ENCODE measurements around the gene RIPOR3.

The RIPOR3 gene

DNA sequence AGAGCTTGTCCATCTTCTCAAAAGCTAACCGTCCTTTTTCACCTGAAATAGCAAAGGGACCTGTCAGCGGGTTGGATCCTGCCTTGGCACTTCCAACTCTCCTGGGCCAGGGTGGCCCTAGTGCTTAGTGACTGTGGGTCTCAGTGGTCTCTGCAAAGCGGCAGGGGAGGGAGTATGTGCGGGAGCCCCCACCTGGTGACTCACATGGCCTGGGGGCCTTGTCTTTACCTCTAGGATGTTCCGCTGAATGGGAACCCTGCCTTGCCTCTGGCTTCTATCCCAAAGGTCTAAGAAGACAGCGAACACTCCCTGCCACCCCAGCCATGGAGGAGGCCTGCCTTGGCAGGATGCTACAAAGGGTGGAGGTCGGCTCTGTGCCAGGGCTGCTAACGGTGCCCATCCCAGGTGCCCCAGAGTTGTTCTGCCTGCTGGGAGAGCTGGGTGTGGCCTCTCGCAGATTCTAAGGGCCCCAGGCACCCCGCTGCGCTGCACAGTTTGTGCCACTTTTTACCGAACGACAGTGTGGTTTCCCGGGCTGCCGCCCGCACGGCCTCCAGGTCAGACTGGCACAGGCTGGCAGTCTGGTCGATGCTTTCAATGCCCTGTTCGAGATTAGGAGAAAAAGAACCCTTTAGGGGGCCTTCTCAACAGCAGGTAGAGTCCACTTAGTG, 103.9 kb downstream of the RIPOR3 start:
- Histone ChIP-seq H3K4me2 (ENCODE audit: low read length, poor library complexity, severe bottlenecking) (no peak overlapping the region), H2AK5ac (ENCODE audit: low read length, severe bottlenecking) (no peak overlapping the region), H2BK120ac (ENCODE audit: low read depth, low read length) (no peak overlapping the region), H3K9me3 (ENCODE audit: control insufficient read depth, low read length) (no peaks in the 10 kb centered on the region), H3K23ac (ENCODE audit: low read length in 2 of 2) (no peak overlapping the region), H3K14ac (ENCODE audit: low read length in 2 of 2) (no peak overlapping the region), H3K27me3 (ENCODE audit: control insufficient read depth in 1 of 2, insufficient read depth in 1 of 2, low read length in 2 of 2) (no peaks in the 10 kb centered on the region), H4K91ac (ENCODE audit: low read length) (no peak overlapping the region), H3K27ac (ENCODE audit: low read length, poor library complexity, severe bottlenecking) (no peak overlapping the region), H3K4me1 (ENCODE audit: control insufficient read depth, insufficient read depth, low read depth, low read length) (peaks cover 9% of the 10 kb centered on the region), H3K4ac (ENCODE audit: low read depth in 1 of 2, low read length in 2 of 2) (no peak overlapping the region), H2AFZ (ENCODE audit: low read depth, low read length) (no peak overlapping the region), H2BK15ac (ENCODE audit: low read depth, poor library complexity, severe bottlenecking) (no peak overlapping the region), H3K18ac (ENCODE audit: low read depth in 1 of 2, low read length in 2 of 2) (no peak overlapping the region), H2BK12ac (ENCODE audit: low read length in 2 of 2) (no peak overlapping the region), H3K79me1 (replicated peaks; ENCODE audit: low read length, poor library complexity, severe bottlenecking) (peaks cover 39% of the 10 kb centered on the region), H4K8ac (ENCODE audit: low read length) (no peak overlapping the region), H3K9ac (ENCODE audit: low read length) (no peak overlapping the region), H3K36me3 (ENCODE audit: control insufficient read depth in 1 of 2, insufficient read depth in 2 of 2, low read depth in 1 of 2, low read length in 2 of 2) (peaks cover 74 to 93% of the 10 kb centered on the region in 2 experiments), H2BK5ac (ENCODE audit: low read depth, low read length, poor library complexity, severe bottlenecking) (no peak overlapping the region), H3K4me3 (ENCODE audit: insufficient read depth in 1 of 2, low read depth in 1 of 2, low read length in 2 of 2) (no peak overlapping the region)
- no peak for DNase-seq
- 95% methylated on average over 19 of the region's 19 CpGs for WGBS

DNA sequence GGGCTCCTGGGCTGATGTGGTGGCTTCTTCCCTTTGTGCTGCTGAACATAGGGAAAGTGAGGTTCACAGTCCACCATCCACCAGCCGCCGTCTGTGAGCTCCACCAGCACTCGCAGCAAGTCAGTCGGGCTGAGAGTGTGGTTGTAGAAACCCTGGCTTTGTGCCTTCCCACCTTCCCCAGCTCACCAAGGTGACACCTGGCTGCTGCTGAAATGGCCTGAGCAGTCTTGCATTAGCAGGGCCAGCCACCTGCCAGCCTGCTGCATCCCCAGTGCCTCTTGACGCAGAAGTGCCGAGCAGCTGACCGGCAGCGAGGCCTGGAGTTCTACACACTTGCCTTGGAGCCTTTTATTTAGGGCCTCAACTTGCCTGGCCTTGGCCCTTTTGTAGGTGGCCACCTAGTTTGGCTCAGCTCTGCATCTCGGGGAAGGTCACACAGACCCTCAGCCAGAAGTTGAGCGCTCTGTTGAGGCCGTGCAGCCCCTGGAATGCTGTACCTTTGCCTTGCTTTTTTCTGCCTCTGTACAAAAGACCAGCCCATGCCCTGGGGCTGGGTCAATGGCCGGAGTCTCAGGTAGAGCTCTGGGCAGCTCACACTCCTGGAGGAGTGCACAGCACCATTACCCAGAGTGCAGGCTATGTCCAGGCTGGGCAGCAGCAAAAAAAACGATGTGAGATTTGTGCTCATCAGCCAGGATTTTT, 104.7 kb downstream of the RIPOR3 start:
- H3K23ac ChIP-seq (ENCODE audit: low read length in 2 of 2): no peak overlapping the region
- no peak overlapping the region for H2AK5ac ChIP-seq (ENCODE audit: low read length, severe bottlenecking)
- H2BK120ac ChIP-seq (ENCODE audit: low read depth, low read length): no peak overlapping the region
- H4K91ac ChIP-seq (ENCODE audit: low read length): no peak overlapping the region
- H3K36me3 ChIP-seq (ENCODE audit: control insufficient read depth in 1 of 2, insufficient read depth in 2 of 2, low read depth in 1 of 2, low read length in 2 of 2): peaks cover 73 to 93% of the 10 kb centered on the region in 2 experiments
- no peak overlapping the region for H3K27ac ChIP-seq (ENCODE audit: low read length, poor library complexity, severe bottlenecking)
- H3K9ac ChIP-seq (ENCODE audit: low read length): no peak overlapping the region
- H2BK15ac ChIP-seq (ENCODE audit: low read depth, poor library complexity, severe bottlenecking): no peak overlapping the region
- no peaks in the 10 kb centered on the region for H3K27me3 ChIP-seq (ENCODE audit: control insufficient read depth in 1 of 2, insufficient read depth in 1 of 2, low read length in 2 of 2)
- WGBS: 98% methylated on average over 13 of the region's 13 CpGs
- no peak overlapping the region for H3K18ac ChIP-seq (ENCODE audit: low read depth in 1 of 2, low read length in 2 of 2)
- peaks cover 6% of the 10 kb centered on the region for H3K4me1 ChIP-seq (ENCODE audit: control insufficient read depth, insufficient read depth, low read depth, low read length)
- H3K9me3 ChIP-seq (ENCODE audit: control insufficient read depth, low read length): no peaks in the 10 kb centered on the region
- no peak overlapping the region for H2AFZ ChIP-seq (ENCODE audit: low read depth, low read length)
- no peak overlapping the region for H2BK5ac ChIP-seq (ENCODE audit: low read depth, low read length, poor library complexity, severe bottlenecking)
- no peak overlapping the region for H3K4me3 ChIP-seq (ENCODE audit: insufficient read depth in 1 of 2, low read depth in 1 of 2, low read length in 2 of 2)
- H3K4me2 ChIP-seq (ENCODE audit: low read length, poor library complexity, severe bottlenecking): no peak overlapping the region
- H4K8ac ChIP-seq (ENCODE audit: low read length): no peak overlapping the region
- peaks cover 44% of the 10 kb centered on the region for H3K79me1 ChIP-seq (replicated peaks; ENCODE audit: low read length, poor library complexity, severe bottlenecking)
- H3K14ac ChIP-seq (ENCODE audit: low read length in 2 of 2): no peak overlapping the region
- no peak overlapping the region for H3K4ac ChIP-seq (ENCODE audit: low read depth in 1 of 2, low read length in 2 of 2)
- DNase-seq: no peak
- no peak overlapping the region for H2BK12ac ChIP-seq (ENCODE audit: low read length in 2 of 2)

DNA sequence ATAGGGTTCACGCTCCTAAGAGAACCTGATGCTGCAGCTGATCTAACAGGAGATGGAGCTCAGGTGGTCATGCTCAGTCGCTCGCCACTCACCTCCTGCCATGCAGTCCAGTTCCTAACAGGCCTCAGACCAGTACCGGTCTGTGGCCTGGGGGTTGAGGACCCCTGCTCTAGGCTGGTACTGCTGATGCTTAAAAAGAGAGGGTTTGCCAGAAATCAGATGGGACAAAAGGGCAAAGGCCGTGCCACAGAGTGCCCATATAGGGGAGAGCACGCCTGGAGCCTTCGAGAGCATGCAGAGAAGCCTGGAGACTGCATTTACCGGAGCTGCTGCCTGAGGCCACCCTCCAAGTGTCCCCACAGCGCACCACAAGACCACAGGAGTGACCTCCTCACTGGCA, 105.7 kb downstream of the RIPOR3 start:
- Histone ChIP-seq H3K4me3 (ENCODE audit: insufficient read depth in 1 of 2, low read depth in 1 of 2, low read length in 2 of 2) (no peak overlapping the region), H2BK120ac (ENCODE audit: low read depth, low read length) (no peak overlapping the region), H2BK5ac (ENCODE audit: low read depth, low read length, poor library complexity, severe bottlenecking) (no peak overlapping the region), H2AK5ac (ENCODE audit: low read length, severe bottlenecking) (no peak overlapping the region), H3K18ac (ENCODE audit: low read depth in 1 of 2, low read length in 2 of 2) (peak overlapping the region in 1 of 2 experiments; percentile 41), H3K36me3 (ENCODE audit: control insufficient read depth in 1 of 2, insufficient read depth in 2 of 2, low read depth in 1 of 2, low read length in 2 of 2) (peaks cover 76 to 93% of the 10 kb centered on the region in 2 experiments), H3K9ac (ENCODE audit: low read length) (no peak overlapping the region), H4K91ac (ENCODE audit: low read length) (no peak overlapping the region), H2AFZ (ENCODE audit: low read depth, low read length) (no peak overlapping the region), H3K4ac (ENCODE audit: low read depth in 1 of 2, low read length in 2 of 2) (no peak overlapping the region), H3K79me1 (replicated peaks; ENCODE audit: low read length, poor library complexity, severe bottlenecking) (peaks cover 40% of the 10 kb centered on the region), H3K9me3 (ENCODE audit: control insufficient read depth, low read length) (no peaks in the 10 kb centered on the region), H3K27me3 (ENCODE audit: control insufficient read depth in 1 of 2, insufficient read depth in 1 of 2, low read length in 2 of 2) (no peaks in the 10 kb centered on the region), H3K27ac (ENCODE audit: low read length, poor library complexity, severe bottlenecking) (no peak overlapping the region), H3K14ac (ENCODE audit: low read length in 2 of 2) (no peak overlapping the region), H2BK15ac (ENCODE audit: low read depth, poor library complexity, severe bottlenecking) (no peak overlapping the region), H3K4me2 (ENCODE audit: low read length, poor library complexity, severe bottlenecking) (no peak overlapping the region), H4K8ac (ENCODE audit: low read length) (no peak overlapping the region), H2BK12ac (ENCODE audit: low read length in 2 of 2) (no peak overlapping the region), H3K23ac (ENCODE audit: low read length in 2 of 2) (no peak overlapping the region), H3K4me1 (ENCODE audit: control insufficient read depth, insufficient read depth, low read depth, low read length) (peaks cover 6% of the 10 kb centered on the region)
- 95% methylated on average over 8 of the region's 9 CpGs for WGBS
- DNase-seq: no peak

DNA sequence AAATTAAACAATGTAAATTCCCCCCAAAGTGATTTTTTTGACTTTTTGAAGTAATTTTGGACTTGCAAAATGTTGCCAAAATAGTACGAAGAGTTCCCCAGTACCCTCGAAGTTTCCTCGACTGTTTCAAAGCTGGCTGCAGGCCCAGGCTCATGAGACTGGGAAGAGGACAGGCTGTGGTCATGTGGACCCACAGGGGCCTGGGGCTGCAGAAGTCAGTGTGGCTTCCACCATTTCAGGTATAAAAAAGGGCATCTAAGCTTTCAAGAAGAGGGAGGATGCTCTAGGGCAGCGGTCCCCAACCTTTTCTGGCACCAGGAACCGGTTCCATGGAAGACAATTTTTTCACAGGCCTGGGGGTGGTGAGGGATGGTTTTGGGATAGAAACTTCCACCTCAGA, 106.1 kb downstream of the RIPOR3 start:
- Histone ChIP-seq H2BK5ac (ENCODE audit: low read depth, low read length, poor library complexity, severe bottlenecking) (no peak overlapping the region), H4K91ac (ENCODE audit: low read length) (no peak overlapping the region), H3K4me2 (ENCODE audit: low read length, poor library complexity, severe bottlenecking) (no peak overlapping the region), H3K4me3 (ENCODE audit: insufficient read depth in 1 of 2, low read depth in 1 of 2, low read length in 2 of 2) (no peak overlapping the region), H2BK120ac (ENCODE audit: low read depth, low read length) (no peak overlapping the region), H2AFZ (ENCODE audit: low read depth, low read length) (no peak overlapping the region), H3K4ac (ENCODE audit: low read depth in 1 of 2, low read length in 2 of 2) (no peak overlapping the region), H3K14ac (ENCODE audit: low read length in 2 of 2) (no peak overlapping the region), H2AK5ac (ENCODE audit: low read length, severe bottlenecking) (no peak overlapping the region), H3K4me1 (ENCODE audit: control insufficient read depth, insufficient read depth, low read depth, low read length) (peaks cover 8% of the 10 kb centered on the region), H4K8ac (ENCODE audit: low read length) (no peak overlapping the region), H3K79me1 (replicated peaks; ENCODE audit: low read length, poor library complexity, severe bottlenecking) (peaks cover 40% of the 10 kb centered on the region), H3K36me3 (ENCODE audit: control insufficient read depth in 1 of 2, insufficient read depth in 2 of 2, low read depth in 1 of 2, low read length in 2 of 2) (peaks cover 75 to 93% of the 10 kb centered on the region in 2 experiments), H3K18ac (ENCODE audit: low read depth in 1 of 2, low read length in 2 of 2) (no peak overlapping the region), H2BK12ac (ENCODE audit: low read length in 2 of 2) (no peak overlapping the region), H2BK15ac (ENCODE audit: low read depth, poor library complexity, severe bottlenecking) (no peak overlapping the region), H3K9me3 (ENCODE audit: control insufficient read depth, low read length) (no peaks in the 10 kb centered on the region), H3K23ac (ENCODE audit: low read length in 2 of 2) (no peak overlapping the region), H3K27ac (ENCODE audit: low read length, poor library complexity, severe bottlenecking) (no peak overlapping the region), H3K27me3 (ENCODE audit: control insufficient read depth in 1 of 2, insufficient read depth in 1 of 2, low read length in 2 of 2) (no peaks in the 10 kb centered on the region), H3K9ac (ENCODE audit: low read length) (peak overlapping the region; percentile 47)
- DNase-seq: no peak
- 92% methylated on average over 5 of the region's 5 CpGs for WGBS

All from mesenchymal stem cell (in vitro differentiated cells and primary cell).